GM19463 (cell line): ENCODE data around the gene RASSF6.
"Not testable (repeated sequence)": the region's sequence is repeated elsewhere in the genome, so short reads cannot be mapped to it uniquely, and the experiment has no call there.

ENCODE experiments used
- ATAC-seq: cut with Tn5 transposase; IDR thresholded peaks from one replicate; pipeline ENCODE4 v1.9.1; 2021; ENCODE audit warnings: mild to moderate bottlenecking, moderate library complexity; ENCODE audit not compliant: unreplicated experiment

The RASSF6 gene

GRCh38 chr4:73620115-73620792 is at the start of gene RASSF6:
TSS of gene RASSF6 (minus strand) at chr4:73620436. CDS start at chr4:73611795, 8,641 bp downstream.
- peak; percentile 93 for ATAC-seq

- no peak for ATAC-seq
These were observed 49.4 kb upstream of the RASSF6 start for GRCh38 chr4:73669410-73670183.

- ATAC-seq: no peak
These were observed 48.6 kb upstream of the RASSF6 start for GRCh38 chr4:73668782-73669201.

- not testable (repeated sequence) for ATAC-seq
These were observed 45.7 kb upstream of the RASSF6 start for GRCh38 chr4:73665924-73666323.

GRCh38 chr4:73664470-73664869 is 44.2 kb upstream of the RASSF6 start:
- ATAC-seq: no peak

GRCh38 chr4:73663576-73663975 is 43.3 kb upstream of the RASSF6 start:
- ATAC-seq: no peak

GRCh38 chr4:73662709-73663546 is 42.7 kb upstream of the RASSF6 start:
- peak; percentile 83 for ATAC-seq

- ATAC-seq: no peak
These were observed 41.4 kb upstream of the RASSF6 start for GRCh38 chr4:73661646-73662119.

- no peak for ATAC-seq
These were observed 40.6 kb upstream of the RASSF6 start for GRCh38 chr4:73660808-73661207.

GRCh38 chr4:73653695-73654106 is 33.5 kb upstream of the RASSF6 start:
- ATAC-seq: peak; percentile 63

GRCh38 chr4:73650250-73650649 is 30.0 kb upstream of the RASSF6 start:
- no peak for ATAC-seq

- ATAC-seq: no peak
These were observed 28.2 kb upstream of the RASSF6 start for GRCh38 chr4:73648478-73648877.

GRCh38 chr4:73646117-73646516 is 25.9 kb upstream of the RASSF6 start:
- ATAC-seq: no peak

GRCh38 chr4:73631565-73632226 is 11.5 kb upstream of the RASSF6 start:
- no peak for ATAC-seq

- ATAC-seq: not testable (repeated sequence)
These were observed 8.6 kb upstream of the RASSF6 start for GRCh38 chr4:73628834-73629233.

- no peak for ATAC-seq
These were observed 1.1 kb upstream of the RASSF6 start for GRCh38 chr4:73621357-73621756.

GRCh38 chr4:73619346-73619745 is 890 bp downstream of the RASSF6 start:
- ATAC-seq: no peak

GRCh38 chr4:73617256-73617655 is 3.0 kb downstream of the RASSF6 start:
- no peak for ATAC-seq

GRCh38 chr4:73615613-73616012 is 4.6 kb downstream of the RASSF6 start:
- ATAC-seq: no peak

GRCh38 chr4:73614311-73614867 is 5.8 kb downstream of the RASSF6 start:
- no peak for ATAC-seq
